IPS-18c (cell line): ENCODE results near the gene FAM118B.
A peak's percentile ranks its signal among the peaks of the same experiment; 100 is the strongest.
"Not testable (repeated sequence)": the region's sequence is repeated elsewhere in the genome, so short reads cannot be mapped to it uniquely, and the experiment has no call there.

Experiments used
- H3K4me3 ChIP-seq: 2 replicates; pipeline ENCODE4 v1.7.0; 2013; ENCODE audit warnings: low read depth, mild to moderate bottlenecking, low read length, moderate library complexity; ENCODE audit not compliant: insufficient read depth
- H3K9me3 ChIP-seq: one replicate; pipeline ENCODE4 v1.6.1; 2013; ENCODE audit warnings: mild to moderate bottlenecking, low read length, moderate library complexity; ENCODE audit not compliant: control insufficient read depth, insufficient read depth

Gene FAM118B

DNA sequence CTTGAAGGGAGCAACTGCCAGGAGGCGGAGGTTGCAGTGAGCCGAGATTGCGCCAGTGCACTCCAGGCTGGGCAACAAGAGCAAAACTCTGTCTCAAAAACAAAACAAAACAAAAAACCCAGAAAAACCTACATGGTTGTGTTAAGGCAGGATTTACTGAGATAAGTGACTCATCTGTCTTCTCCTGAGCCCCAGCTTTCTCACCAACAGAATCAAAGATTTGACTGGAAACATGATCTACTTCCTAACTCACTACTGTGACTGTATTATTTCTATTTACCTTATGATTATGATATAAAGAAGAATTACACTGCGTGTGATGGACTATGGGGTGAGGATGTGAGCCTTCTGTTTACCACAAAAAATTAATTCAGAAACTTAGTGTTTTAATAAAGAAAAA lies 21.8 kb downstream of the FAM118B start:
- Histone ChIP-seq H3K4me3 (no peak overlapping the region), H3K9me3 (no peaks in the 10 kb centered on the region)

DNA sequence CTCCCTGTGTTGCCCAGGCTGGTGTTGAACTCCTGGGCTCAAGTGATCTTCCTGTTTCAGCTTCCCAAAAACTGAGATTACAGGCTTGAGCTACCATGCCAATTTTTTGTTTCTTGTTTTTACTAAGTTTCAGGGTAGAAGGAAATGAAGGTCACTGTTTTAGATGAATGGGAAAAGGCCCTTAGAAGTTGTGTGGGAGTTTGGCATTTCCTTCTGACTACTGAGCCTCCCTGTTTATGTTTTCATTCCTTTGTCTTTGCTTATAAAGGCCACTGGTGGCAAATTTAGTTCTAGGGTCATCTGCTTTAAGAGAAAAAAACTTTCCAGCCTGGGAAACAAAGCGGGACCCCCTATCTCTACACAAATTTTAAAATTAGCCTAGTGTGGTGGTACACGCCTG lies 35.1 kb downstream of the FAM118B start:
- Histone ChIP-seq H3K4me3 (no peak overlapping the region), H3K9me3 (peaks cover 2% of the 10 kb centered on the region)

GRCh38 chr11:126253265-126253664 lies 41.7 kb downstream of the FAM118B start:
- H3K4me3 ChIP-seq, result no peak overlapping the region
- peaks cover 4% of the 10 kb centered on the region for H3K9me3 ChIP-seq

DNA sequence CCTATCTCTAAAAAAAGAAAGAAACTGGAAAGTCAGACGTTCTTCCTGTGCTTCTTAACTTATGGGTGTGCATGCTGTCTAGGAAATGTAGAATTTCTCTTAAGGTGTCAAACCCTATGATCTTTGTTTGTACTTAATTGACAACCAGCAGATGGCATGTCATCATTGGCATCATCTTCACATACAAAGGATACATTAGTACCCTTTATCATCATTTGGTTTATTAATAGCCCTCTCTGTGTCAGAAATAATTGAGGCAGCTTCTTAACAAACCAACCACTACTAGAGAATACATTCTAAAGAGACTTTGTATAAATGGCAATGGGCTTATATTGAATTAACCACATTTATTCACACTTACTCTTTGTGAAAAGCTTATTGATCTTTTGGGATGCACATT lies 43.2 kb downstream of the FAM118B start:
- Histone ChIP-seq H3K9me3 (peaks cover 2% of the 10 kb centered on the region), H3K4me3 (no peak overlapping the region)

DNA sequence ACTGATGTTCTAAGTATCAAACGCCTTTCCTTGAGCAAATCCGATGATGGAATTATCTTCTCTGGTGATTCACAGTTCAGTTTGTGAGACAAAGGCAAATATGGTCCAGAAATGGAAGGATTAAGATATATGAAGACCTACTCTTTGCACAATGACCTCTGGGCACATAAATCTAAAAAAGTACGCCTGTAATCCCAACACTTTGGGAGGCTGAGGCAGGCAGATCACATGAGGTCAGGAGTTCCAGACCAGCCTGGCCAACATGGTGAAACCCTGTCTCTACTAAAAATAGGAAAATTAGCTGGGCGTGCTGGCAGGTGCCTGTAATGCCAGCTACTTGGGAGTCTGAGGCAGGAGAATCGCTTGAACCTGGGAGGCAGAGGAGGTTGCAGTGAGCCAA lies 43.9 kb downstream of the FAM118B start:
- H3K4me3 ChIP-seq, H3K9me3 ChIP-seq: not testable (repeated sequence)

GRCh38 chr11:126256216-126256615 lies 44.6 kb downstream of the FAM118B start:
- Histone ChIP-seq H3K4me3 (no peak overlapping the region), H3K9me3 (peaks cover 2% of the 10 kb centered on the region)

- H3K4me3 ChIP-seq, result no peak overlapping the region
- peaks cover 2% of the 10 kb centered on the region for H3K9me3 ChIP-seq
Measured at GRCh38 chr11:126257144-126257543, 45.6 kb downstream of the FAM118B start.

- no peak overlapping the region for H3K4me3 ChIP-seq
- peaks cover 2% of the 10 kb centered on the region for H3K9me3 ChIP-seq
Measured at GRCh38 chr11:126257764-126258163, 46.2 kb downstream of the FAM118B start.

- H3K9me3 ChIP-seq, result no peaks in the 10 kb centered on the region
- H3K4me3 ChIP-seq, result no peak overlapping the region
Measured at GRCh38 chr11:126262216-126262615, 50.6 kb downstream of the FAM118B start.

DNA sequence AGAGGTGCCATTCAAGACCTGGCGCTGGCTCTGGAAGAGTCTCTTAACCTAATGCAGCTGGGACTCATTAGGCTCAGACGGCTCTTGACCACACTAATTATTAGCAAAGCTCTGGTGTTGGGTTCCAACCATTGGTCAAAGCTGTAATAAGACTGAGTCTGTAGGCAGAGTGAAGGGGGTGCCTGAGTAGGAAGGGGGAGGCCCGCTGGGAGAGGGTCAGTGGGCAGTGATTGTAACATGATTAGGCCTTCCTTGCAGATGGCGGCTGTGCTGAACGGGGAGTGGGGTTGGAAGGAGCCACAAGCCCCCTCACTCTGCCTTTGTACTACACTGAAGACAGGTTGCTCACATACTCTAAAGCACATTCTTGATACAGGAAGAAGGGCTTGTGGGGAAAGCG lies 51.9 kb downstream of the FAM118B start:
- H3K9me3 ChIP-seq, result no peaks in the 10 kb centered on the region
- H3K4me3 ChIP-seq, result no peak overlapping the region

DNA sequence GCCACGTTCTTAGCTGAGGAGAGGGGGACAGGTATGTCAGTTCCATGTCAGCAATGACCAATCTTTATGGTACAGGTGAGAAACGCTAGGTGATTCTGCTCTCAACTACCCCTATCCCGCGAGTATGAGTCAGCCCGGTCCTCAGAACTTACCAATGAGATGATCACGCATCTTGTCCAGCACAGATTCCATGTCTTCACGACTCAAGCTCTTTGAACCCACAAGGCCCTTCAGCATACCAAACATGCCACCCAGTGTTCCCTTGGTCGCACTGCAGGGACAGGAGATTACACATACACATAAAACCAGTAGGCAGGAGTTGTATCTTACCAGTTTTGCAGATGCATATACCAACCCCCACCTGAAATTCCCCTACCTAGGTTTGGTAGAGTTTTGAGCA lies 54.2 kb downstream of the FAM118B start:
- H3K9me3 ChIP-seq, result no peaks in the 10 kb centered on the region
- H3K4me3 ChIP-seq, result no peak overlapping the region

DNA sequence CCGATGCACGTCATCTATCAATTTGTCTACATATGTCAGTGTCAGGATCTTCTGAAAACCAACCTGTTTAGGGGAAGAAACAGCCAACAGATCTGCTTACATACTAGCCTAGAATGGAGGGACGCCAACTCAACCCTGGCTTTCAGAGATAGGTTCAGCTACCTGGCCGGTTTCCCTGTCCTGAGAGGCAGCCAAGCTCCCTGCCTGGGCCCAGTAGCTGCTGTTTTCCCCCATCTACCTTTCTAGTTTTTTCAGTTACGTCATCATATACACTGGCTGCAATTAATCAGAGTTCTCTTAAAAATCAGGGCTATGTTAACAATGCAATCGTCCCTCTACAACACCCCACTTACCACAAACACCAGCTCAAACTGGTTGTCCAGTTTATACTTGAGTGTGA lies 56.1 kb downstream of the FAM118B start:
- peak overlapping the region; percentile 71 for H3K4me3 ChIP-seq
- no peaks in the 10 kb centered on the region for H3K9me3 ChIP-seq

- no peaks in the 10 kb centered on the region for H3K9me3 ChIP-seq
- peak overlapping the region; percentile 71 for H3K4me3 ChIP-seq
Measured at GRCh38 chr11:126268361-126268707, 56.8 kb downstream of the FAM118B start.

GRCh38 chr11:126268708-126269579 lies 57.4 kb downstream of the FAM118B start, which contains the start of the genes FOXRED1 and SRPRA:
Gene FOXRED1 (plus strand): TSS chr11:126269154. CDS start chr11:126269207, 53 bp downstream.
Gene SRPRA (minus strand): TSS chr11:126268895. CDS start chr11:126268804, 91 bp downstream.
- peak within 1 kb of the TSS; percentile 82 for H3K4me3 ChIP-seq
- H3K9me3 ChIP-seq, result no peaks in the 10 kb centered on the region

DNA sequence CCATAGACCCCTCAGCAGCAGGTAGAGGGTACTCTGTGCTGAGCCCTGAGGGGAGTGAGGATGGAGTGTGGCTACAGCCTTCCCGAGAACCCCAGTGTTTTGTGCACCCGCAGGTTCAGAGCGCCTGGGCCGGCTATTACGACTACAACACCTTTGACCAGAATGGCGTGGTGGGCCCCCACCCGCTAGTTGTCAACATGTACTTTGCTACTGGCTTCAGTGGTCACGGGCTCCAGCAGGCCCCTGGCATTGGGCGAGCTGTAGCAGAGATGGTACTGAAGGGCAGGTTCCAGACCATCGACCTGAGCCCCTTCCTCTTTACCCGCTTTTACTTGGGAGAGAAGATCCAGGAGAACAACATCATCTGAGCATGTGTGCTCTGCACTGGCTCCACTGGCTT lies 65.7 kb downstream of the FAM118B start:
- Histone ChIP-seq H3K9me3 (no peaks in the 10 kb centered on the region), H3K4me3 (no peak overlapping the region)

GRCh38 chr11:126277780-126278179 lies 66.2 kb downstream of the FAM118B start:
- Histone ChIP-seq H3K4me3 (no peak overlapping the region), H3K9me3 (no peaks in the 10 kb centered on the region)

DNA sequence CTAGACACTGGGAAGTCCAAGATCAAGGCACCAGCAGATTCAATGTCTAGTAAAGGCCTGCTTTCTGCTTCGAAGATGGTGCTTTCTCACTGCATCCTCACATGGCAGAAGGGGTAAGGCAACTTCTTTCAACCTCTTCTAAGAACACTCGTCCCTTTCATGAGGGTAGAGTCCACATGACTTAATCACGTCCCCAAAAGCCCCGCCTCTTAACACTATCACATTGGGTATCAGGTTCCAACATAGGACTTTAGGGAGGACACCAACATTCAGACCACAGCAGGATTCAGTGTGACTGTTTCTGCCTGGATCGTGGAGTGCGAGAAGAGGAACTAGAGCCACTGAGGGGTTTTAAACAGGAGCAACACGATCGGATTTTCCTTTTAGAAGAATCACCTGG lies 67.6 kb downstream of the FAM118B start:
- no peaks in the 10 kb centered on the region for H3K9me3 ChIP-seq
- no peak overlapping the region for H3K4me3 ChIP-seq

DNA sequence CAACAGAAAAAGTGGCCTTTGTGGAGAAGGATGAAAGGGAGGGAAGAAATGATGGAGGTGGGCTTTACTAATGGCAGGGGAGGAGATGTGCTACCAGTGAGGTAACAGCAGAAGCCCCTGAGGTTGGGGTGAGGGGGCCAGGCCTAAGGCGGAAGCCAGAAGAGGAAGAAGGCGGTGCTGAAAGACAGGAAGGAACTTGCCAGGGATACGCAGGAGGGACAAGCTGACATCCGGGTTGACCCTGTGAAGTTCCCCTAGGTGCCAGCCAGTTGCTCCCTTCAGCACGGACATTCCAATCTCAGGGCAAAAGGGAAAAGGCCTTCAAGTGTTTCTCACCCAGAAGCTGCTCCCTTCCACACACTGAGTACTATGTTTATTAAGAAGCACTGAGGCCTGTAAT lies 69.0 kb downstream of the FAM118B start:
- Histone ChIP-seq H3K9me3 (no peaks in the 10 kb centered on the region), H3K4me3 (no peak overlapping the region)

DNA sequence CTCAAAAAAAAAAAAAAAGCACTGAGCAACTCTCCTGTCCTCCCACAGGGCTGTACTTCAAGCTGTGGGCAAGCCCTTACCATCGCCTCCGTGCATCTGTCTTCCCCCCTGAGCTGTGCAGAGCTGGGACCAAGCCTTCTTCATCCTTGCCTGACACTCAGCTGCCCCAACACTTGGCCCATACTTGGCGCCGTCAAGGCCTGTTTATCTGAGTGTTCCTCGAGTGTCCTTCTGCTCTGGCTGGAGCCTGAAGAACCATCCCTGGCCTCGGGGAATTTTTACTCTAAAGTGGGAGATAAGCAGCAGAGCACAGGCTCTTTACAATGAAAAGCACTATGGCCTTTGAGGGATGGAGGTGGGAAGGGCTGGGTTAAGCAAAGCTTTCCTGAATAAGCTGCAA lies 69.7 kb downstream of the FAM118B start:
- H3K9me3 ChIP-seq, result no peaks in the 10 kb centered on the region
- H3K4me3 ChIP-seq, result no peak overlapping the region
